Dermis lymphatic vessel endothelial cell (primary cell): Measurements from ENCODE around the gene TMED1. TPM values are rescaled to one million over a fixed set of nuclear protein-coding genes. Genes with fewer than 3 reads are reported as not detected.

Source experiments
- total RNA-seq: library from RNA; depleted of rRNA; stranded (reverse); fragments of >200 nt; gene quantifications from 2 replicates; pipeline ENCODE4 v1.2.1, GENCODE V29; 2014

Gene TMED1
- total RNA-seq, result 42.8 and 48.3 TPM in 2 replicates

GRCh38 chr19:10835754-10836478 is at the start of gene TMED1:
Gene TMED1, minus strand, starts transcription at chr19:10836212. Its CDS starts 21 bp downstream, at chr19:10836191.

GRCh38 chr19:10870955-10871603 is 35.1 kb upstream of the TMED1 start, which contains the start of gene CARM1:
Gene CARM1, plus strand, starts transcription at chr19:10871553. Its CDS starts 150 bp downstream, at chr19:10871703.

GRCh38 chr19:10848230-10848856 is 12.3 kb upstream of the TMED1 start, which contains the start of gene C19orf38:
Gene C19orf38, plus strand, starts transcription at chr19:10848415. Its CDS starts 94 bp downstream, at chr19:10848509.

Other genes with a start within 250 kb of the TMED1 start
- under 0.01 TPM in 1 of 2 replicates, not detected in the other for gene AP1M2, start 248.9 kb downstream of the TMED1 start, total RNA-seq
- gene SLC44A2, start 210.7 kb downstream of the TMED1 start, total RNA-seq, result 61.0 and 69.5 TPM in 2 replicates
- gene ILF3, start 181.9 kb downstream of the TMED1 start, total RNA-seq, result 73.7 and 99.6 TPM in 2 replicates
- gene QTRT1, start 134.8 kb downstream of the TMED1 start, total RNA-seq, result 15.7 and 23.8 TPM in 2 replicates
- 87.8 and 88.8 TPM in 2 replicates for gene DNM2, start 118.1 kb downstream of the TMED1 start, total RNA-seq
- 0.11 TPM in 1 of 2 replicates, not detected in the other for gene C19orf38, start 12.2 kb upstream of the TMED1 start, total RNA-seq
- gene CARM1, start 35.3 kb upstream of the TMED1 start, total RNA-seq, result 16.3 and 18.0 TPM in 2 replicates
- gene YIPF2, start 92.4 kb upstream of the TMED1 start, total RNA-seq, result 58.5 and 78.9 TPM in 2 replicates
- gene TIMM29, start 92.6 kb upstream of the TMED1 start, total RNA-seq, result 32.2 and 32.3 TPM in 2 replicates
- 36.7 and 40.3 TPM in 2 replicates for gene SMARCA4, start 124.8 kb upstream of the TMED1 start, total RNA-seq